HG02678 (cell line): Measurements from ENCODE around the gene PAF1.
"Not testable (repeated sequence)": the region's sequence is repeated elsewhere in the genome, so short reads cannot be mapped to it uniquely, and the experiment has no call there.

Experiments
- ATAC-seq: cut with Tn5 transposase; IDR thresholded peaks from one replicate; pipeline ENCODE4 v1.9.1; 2021; ENCODE audit warnings: mild to moderate bottlenecking, moderate library complexity; ENCODE audit not compliant: unreplicated experiment

The PAF1 gene

GRCh38 chr19:39356647-39357046 is 34.3 kb downstream of the PAF1 start:
- no peak for ATAC-seq

GRCh38 chr19:39356073-39356472 is 34.8 kb downstream of the PAF1 start:
- ATAC-seq: no peak

- no peak for ATAC-seq
These were observed 35.7 kb downstream of the PAF1 start for GRCh38 chr19:39355253-39355652.

- ATAC-seq: no peak
These were observed 38.3 kb downstream of the PAF1 start for GRCh38 chr19:39352381-39353255.

- peak; percentile 62 for ATAC-seq
These were observed 39.3 kb downstream of the PAF1 start for GRCh38 chr19:39351537-39352064.

GRCh38 chr19:39350156-39350555 is 40.8 kb downstream of the PAF1 start:
- ATAC-seq: no peak

GRCh38 chr19:39349326-39349725 is 41.6 kb downstream of the PAF1 start:
- ATAC-seq: no peak

GRCh38 chr19:39347332-39348164 is 43.4 kb downstream of the PAF1 start:
- ATAC-seq: no peak

DNA sequence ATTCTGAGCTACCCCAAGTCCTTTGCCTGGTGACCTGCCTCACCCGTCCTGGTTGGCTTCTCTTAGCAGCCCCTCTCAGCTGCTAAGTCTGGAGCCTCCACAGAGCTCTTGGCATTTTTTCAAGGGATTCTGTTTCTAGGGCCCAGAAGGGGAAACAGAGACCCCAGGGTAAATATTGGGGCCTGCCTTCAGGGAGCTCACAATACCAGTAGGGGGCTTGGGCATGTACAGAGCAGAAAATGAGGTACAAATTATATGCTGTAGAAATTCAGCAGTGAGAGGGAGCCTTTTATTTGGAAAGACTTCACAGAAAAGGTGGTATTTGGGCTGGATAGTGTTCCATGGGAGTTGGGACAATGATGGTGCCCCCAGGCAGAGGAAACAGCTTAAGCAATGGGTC is 45.0 kb downstream of the PAF1 start:
- no peak for ATAC-seq

DNA sequence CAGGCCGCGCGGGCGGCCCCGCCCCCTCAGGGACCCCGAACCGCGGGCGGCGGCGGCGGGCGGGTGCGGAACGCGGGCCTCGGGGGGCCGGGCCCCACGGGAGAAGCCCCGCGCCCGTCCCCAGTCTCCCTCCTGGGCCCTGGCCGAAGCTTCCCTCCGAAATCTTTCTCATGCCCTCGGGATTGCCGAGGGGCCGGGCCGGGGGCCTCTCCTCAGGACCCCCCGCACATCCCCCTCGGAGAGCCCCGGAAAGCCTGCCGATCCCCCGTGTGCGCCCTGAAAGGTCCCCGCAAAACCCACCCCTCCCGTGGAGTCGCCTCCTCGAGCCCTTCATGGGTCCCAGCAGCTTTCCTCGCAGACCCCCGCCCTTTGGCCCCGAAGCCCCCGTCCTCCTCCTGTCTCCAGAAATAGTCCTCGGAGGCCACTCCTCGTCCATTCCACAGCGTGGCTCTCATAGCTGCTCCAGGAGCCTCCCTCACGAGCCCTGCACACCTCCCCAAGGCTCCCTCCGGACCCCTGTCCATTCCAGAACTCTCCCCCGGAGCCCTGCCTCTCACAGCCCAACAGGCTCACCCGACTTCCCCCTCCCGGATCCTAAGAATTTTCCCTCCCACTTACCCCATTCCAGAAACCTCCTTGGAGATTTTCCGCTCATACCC is 48.1 kb downstream of the PAF1 start:
- no peak for ATAC-seq

- peak; percentile 90 for ATAC-seq
These were observed 48.9 kb downstream of the PAF1 start, which contains the start of gene SAMD4B for GRCh38 chr19:39341719-39342604. SAMD4B (plus strand) TSS chr19:39342421; CDS start chr19:39356894, 14,473 bp downstream.

DNA sequence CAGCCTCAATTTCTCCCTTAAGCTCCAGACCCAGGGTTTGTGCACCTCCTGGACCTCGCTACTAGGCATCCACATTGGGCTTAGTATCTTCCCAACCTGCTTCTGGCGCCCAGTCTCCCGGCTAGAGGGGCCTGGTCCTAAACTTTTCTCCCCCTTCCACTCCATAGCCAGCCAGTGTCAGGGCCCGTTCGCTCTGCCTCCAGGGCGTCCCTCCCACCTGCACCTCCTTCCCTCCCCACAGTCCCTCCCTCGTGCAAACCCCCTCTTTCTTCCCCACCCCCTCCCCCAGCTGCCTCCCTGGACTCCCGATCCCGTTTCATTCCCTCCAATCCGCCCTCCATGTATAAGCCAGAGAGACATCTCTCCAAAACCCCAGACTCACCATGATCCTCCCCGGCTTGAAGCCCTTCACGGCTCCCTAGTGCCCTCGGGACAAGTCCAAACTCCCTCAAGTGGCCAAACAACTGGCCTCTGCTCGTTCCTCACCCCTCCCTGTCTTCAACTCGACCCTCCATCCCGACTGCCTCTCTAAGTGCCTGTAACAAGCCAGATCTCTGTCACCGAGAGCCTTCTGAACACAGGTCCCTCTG is 49.7 kb downstream of the PAF1 start:
- no peak for ATAC-seq

- ATAC-seq: not testable (repeated sequence)
These were observed 50.8 kb downstream of the PAF1 start for GRCh38 chr19:39340156-39340555.

DNA sequence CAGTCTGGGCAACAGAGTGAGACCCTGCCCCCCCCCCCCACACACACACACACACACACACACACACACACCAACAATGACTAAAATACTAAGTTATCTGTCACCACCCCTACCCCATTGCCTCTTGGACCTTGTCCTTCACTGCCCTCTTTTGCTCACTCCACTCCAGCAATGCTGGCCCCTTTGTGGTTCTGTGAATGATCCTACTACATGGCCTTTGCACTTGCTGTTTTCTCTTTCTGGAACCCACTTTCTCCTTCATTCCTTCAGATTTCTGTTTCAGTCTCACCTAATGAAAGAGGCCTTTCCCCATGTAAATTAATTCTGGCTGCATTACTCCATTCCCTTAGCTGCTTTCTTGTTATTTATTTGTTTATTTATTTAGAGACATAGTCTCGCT is 51.2 kb downstream of the PAF1 start:
- ATAC-seq: no peak

DNA sequence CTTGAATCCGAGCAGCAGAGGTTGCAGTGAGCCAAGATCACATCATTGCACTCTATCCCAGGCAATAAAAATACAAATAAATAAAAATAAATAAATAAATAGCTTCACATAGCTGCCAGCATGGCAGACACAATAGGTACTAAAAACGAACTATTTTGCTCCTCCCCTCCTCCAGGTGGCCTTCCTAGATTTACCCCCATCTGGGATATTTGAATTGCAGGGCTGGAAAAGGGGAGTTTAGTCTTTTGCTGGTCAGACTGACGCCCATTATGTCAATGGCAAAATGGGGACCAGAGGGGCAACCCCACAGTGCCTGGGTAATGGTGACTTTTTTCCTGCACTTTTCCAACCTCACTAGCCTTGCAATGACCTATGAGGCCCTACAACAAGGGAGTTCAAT is 54.4 kb downstream of the PAF1 start:
- no peak for ATAC-seq
